MM.1S (cell line): ENCODE measurements around the gene MASP1.

Source experiments
- CTCF ChIP-seq: fragments of 300-600 bp; sonication (generic); IDR thresholded peaks from 2 replicates; pipeline ENCODE4 v1.5.1; 2016; ENCODE audit warnings: antibody characterized with exemption, low read length, mixed read lengths
- EZH2phosphoT487 ChIP-seq: fragments of 300-600 bp; sonication (generic); IDR thresholded peaks from 2 replicates; pipeline ENCODE4 v1.6.1; 2018; ENCODE audit warnings: antibody characterized with exemption, low read length

GRCh38 chr3:187280644-187281043 is 10.9 kb downstream of the MASP1 start:
- TF ChIP-seq CTCF: no peak
- no peak for TF ChIP-seq EZH2phosphoT487
